GM19238 (cell line): ENCODE results near the gene PNP.
"Not testable (repeated sequence)": the region's sequence is repeated elsewhere in the genome, so short reads cannot be mapped to it uniquely, and the experiment has no call there.

Experiments
- DNase-seq: peaks from one replicate; pipeline ENCODE4 v3.0.0; 2011; ENCODE audit warnings: low spot score; ENCODE audit not compliant: insufficient read length

PNP gene

GRCh38 chr14:20469242-20469889 is at the start of gene PNP:
TSS of gene PNP (plus strand) at chr14:20469406. CDS start at chr14:20469525, 119 bp downstream.
- DNase-seq: peak; percentile 92

DNA sequence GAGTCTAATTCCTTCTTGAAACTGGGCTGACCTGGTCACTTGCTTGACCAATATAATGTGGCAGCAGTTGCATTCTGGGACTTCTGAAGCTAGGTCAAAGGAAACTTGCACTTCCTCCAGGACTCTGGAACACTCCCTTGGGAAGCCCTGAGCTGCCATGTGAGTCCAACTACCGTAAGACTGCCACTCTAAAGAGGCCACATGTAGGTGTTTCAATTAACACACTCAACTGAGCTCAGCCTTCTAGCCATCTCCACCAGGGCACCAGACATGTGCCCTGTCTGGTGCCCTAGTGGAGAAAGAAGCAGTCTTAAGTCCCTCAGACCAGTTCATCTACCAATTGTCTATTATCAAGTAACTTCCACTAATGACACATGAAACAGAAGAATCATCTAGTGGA is 49.8 kb upstream of the PNP start:
- DNase-seq: no peak

DNA sequence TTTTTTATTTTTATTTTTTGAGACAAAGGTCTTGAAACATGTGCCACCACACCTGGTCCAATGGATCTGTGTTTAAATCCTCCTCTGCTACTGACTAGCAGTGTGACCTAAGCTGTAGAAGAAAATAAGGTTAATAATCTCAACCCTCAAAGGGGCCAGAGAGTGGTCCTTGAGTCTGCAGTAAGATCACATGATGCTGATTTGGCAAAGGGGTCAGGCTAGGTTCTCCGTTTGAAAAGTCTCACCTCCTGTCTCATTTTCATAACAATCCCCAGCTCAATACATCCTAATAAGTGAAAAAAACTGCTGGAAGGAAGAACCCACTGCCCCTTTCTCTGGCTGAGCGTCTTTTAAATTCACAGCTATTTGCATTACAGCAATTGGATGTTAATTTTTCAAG is 47.9 kb upstream of the PNP start:
- no peak for DNase-seq

- no peak for DNase-seq
Observed at GRCh38 chr14:20422886-20423285, 46.3 kb upstream of the PNP start.

DNA sequence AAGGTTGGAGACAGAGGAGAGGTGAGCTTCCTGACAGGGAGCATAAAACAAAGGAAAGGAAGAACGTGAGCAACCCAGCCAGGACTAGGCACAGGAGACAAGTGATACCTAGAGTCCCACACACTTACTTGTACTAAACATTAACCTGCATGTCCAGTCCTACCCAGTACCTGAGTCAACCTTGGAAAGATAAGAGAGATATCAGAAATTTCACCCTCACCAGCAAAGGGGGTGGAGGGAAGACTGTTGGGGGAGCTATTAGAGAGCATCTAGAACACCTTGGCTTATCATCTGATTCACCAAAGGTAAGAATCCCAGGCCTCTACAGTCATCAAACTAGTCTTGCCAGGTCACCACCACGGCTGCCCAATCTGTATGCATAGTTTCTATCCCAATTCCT is 44.4 kb upstream of the PNP start:
- DNase-seq: no peak

DNA sequence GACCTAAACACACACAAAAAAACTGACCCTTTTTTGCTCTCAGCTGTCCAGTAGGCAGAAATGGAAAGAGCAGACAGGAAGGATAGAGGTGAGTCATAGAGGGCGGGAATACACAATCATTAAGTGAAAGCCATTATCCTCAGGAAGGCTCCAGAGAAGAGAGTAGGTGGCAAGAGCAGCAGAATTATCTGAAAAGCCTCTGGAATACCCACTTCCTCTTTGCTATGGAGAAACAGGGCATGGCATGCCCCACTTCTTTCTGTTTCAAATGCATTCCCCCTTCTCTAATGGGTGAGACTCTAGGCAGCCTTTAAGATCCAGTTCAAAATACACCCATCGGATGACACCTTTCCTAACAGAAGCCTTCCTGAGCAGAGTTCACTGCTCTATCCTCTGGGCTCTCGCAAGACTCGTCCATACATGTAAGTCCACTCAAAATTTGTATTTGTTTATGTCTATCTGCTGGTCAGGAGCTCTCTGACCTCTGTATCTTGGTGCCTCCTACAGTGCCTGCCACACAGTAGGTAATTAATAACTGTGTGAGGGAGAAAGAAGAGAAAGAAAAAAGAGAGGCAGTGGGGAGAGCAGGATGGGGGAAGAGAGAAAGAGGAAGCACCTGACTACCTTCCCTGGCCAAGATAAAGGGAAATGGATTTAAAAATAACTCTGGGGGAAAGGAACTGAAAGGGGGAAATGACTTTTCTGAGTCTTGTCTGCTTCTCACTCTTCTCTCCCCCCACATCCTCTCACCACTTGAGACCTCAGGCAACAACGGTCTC is 41.8 kb upstream of the PNP start:
- peak; percentile 73 for DNase-seq

DNA sequence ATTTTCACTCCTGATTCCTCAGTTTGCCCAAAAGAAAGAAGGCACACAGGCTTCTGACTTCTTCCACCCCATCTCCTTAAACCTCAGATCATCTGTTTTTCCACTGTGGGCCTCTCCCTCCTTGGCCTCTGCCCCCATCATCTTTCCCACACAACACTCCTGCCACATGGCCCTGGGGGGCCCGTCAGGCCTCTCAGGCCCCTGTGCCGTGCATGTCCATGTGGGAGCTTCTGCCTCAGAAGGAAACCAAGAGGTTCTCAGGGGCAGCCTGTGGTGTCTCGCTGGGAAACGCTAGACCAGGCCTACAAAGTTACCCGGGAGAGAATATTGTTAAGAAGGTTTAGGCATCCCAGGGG is 41.2 kb upstream of the PNP start:
- peak; percentile 49 for DNase-seq

GRCh38 chr14:20428802-20429201 is 40.4 kb upstream of the PNP start:
- no peak for DNase-seq

GRCh38 chr14:20429801-20430669 is 39.2 kb upstream of the PNP start:
- DNase-seq: no peak

DNA sequence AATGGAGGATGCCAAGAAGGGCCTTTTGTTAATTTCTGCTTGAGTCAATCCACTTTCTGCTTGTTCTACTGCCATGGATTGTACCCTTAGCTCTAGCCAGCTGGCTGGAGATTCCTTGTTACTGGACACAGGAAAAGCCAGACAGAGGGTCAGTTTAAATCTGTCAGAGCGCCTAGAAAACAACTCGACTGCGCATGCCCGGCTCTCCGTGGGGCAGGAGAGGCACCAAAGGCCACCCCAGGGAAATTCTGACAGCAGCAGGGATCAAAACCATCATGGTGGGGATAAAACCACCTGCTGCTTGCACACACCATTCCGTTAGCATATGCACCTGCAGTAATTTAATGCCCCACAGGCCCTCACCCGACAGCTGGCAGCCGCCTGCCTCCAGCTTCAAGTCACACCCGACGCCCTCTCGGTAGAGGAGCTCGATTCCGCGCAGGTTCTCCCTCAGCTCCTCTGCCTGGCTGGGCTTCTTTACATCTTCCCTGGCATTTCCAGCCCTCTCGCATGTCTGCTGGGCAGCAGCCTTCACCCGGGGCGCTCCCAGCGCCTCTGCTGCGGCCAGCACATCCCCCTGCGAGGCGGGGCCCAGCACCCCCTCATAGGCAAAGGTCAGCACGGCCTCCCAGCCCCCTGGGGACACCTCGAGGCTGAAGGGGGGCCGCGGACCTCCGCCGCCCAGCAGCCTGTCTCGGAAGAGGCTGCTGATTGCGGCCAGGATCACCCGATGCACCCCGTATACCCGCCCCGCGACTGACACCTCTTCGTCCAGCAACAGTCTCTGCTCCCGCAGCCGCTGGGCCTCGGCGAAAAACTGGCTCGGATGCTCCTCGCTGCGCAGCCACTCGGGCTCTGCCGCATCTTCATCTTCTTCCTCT is 34.3 kb upstream of the PNP start:
- no peak for DNase-seq

DNA sequence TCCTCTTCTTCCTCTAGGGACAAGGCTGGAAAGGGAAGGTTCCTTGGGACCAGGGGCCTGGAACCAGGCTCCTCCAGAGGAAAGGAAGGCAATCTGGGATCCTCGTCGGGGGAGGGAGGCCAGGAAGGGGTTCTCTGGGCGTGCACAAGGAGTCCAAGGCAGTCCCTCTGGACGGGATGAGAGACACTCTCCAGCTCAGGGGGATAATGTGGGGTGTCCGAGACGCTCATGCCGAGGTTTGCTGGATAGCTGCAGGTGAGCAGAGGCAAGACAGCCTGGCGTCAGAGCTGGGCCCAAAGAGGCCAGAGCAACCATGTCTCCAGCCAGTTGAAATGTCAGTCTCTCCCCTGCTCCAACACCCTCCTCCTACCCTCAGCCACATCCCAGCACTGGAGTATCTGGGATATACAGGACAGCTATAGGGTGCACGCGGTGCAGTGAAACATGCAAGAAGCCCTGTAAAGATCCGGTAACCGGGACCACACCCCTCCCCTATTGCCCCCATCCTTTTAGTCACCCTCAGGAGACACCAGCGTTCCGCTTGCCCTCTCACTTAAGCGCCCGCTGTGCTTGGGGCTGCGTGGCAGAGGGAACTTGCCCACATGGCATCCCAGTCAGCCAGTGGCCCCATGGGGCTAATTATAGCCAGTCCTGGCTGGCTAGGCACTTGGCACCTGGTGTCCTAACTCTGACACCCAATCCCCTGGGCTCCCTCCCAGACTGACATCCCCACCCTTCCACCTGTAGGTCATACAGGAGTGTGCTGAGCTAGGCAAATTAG is 33.4 kb upstream of the PNP start, which contains the start of gene KLHL33:
Gene KLHL33, minus strand, starts transcription at position 585 of the 781 bp plus-strand sequence. Its CDS starts 355 bp downstream, at position 230.
- no peak for DNase-seq

GRCh38 chr14:20436363-20436755 is 32.8 kb upstream of the PNP start:
- no peak for DNase-seq

- no peak for DNase-seq
Observed at GRCh38 chr14:20438664-20439063, 30.5 kb upstream of the PNP start.

- DNase-seq: no peak
Observed at GRCh38 chr14:20440465-20440864, 28.7 kb upstream of the PNP start.

- DNase-seq: no peak
Observed at GRCh38 chr14:20440882-20441281, 28.3 kb upstream of the PNP start.

DNA sequence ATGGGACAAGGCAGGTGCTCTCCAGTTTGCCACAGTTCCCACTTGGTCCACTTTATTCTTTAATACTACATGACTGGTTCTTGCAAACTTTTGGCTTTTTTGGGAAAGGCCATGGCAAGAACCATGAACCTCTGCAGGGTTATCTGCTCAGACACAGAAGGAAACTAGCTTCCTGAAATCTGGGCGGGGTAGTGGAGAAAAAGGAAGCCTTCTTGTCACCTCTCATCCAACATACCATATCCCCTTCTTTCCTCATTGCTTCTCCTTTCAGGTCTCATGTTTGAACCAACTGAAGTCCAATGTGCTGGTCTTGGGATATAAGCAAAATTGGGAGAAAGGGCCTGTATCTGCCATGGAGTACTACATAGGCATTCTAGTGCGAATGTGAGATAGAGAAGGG is 27.7 kb upstream of the PNP start:
- no peak for DNase-seq

- not testable (repeated sequence) for DNase-seq
Observed at GRCh38 chr14:20443650-20444049, 25.6 kb upstream of the PNP start.

- DNase-seq: no peak
Observed at GRCh38 chr14:20446889-20447288, 22.3 kb upstream of the PNP start.

GRCh38 chr14:20452831-20453230 is 16.4 kb upstream of the PNP start:
- not testable (repeated sequence) for DNase-seq
